Stimulated activated CD8-positive, alpha-beta memory T cell treated with anti-CD3 and anti-CD28 coated beads, Interleukin-7, amount 100 ng/mL, for 4 hours (primary cell): Measurements from ENCODE around the gene SERF1A.
"Not testable (repeated sequence)": the region's sequence is repeated elsewhere in the genome, so short reads cannot be mapped to it uniquely, and the experiment has no call there.

Experiments used
- DNase-seq, 2 donors: peaks; one replicate each; pipeline ENCODE4 v3.0.0-alpha.2; 2020; ENCODE audit warnings: low read depth in 2 of 2

Gene SERF1A

DNA sequence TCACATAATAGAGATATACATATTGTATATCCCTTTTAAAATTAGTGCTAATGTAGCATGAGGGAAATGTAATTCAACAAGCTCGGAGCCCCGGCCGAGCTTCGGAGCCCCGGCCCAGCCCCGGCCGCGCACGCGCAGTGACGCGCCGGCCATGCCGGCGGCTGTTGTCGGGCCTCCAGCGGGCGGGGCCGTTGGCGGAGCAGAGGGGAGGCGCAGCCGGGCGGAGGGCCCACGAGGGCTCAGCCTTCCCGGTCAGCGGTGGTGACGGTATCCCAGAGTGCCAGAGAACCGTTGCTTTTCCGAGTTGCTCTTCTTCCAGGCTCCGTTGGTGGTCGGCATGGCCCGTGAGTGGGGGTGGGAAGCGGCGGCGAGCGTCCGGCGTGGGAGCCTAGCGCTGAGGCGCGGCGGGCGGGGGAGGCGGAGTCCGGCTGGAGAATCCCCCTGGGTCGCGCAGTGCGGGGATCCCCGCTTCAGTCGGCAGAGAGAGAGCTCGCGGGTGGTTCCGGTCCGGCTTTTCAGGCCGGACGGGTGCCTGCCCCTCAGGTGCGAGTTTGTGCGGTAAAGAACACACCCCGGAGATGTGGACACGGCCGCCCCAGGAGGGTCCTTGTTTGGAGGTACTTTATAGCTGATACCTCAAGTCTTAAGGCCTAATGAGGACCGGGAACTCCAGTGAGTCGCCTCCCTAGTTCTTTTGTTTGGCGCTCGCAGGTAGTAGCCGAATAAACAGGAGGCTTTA, at the start of gene SERF1A:
Gene SERF1A (plus strand): TSS at position 137 of the 739 bp plus-strand sequence. CDS start 201 bp downstream, at position 338.
- DNase-seq: not testable (repeated sequence)

- DNase-seq: not testable (repeated sequence)
Measured at GRCh38 chr5:70866778-70867177, 33.7 kb upstream of the SERF1A start.

DNA sequence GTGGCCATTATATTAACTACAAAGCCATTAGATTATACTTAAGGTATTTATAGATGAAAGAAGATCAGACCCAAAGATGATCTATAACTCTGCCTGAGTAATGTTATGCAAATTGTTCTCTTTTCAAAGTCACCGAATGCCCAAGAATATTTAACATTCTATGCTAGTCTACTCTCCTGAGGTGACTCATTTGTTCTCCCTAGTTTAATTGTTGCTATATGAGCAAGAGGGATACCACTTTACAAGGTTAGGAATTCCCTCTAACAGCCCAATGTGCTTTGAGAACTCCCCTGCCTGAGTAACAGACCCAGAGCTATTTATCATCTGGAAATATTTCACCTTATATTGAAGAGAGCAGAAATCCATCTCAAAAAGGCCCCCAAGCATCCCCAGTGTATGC, 29.8 kb upstream of the SERF1A start:
- not testable (repeated sequence) for DNase-seq

GRCh38 chr5:70896076-70896475, 4.4 kb upstream of the SERF1A start:
- DNase-seq: not testable (repeated sequence)

DNA sequence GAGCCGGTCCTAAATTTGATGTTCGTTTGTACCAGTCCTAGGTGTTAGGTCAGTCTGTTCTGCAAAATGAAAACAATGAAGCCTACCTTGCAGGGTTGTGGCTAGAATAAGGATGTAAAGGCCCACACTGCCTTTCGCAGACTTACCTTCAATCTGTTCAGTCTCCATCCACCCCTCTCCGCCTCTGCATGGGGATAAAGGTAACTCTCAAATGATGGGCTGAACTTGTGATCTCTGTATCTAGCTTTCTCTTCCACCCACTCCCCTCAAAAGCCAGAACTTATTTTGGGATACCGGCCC, 753 bp downstream of the SERF1A start:
- not testable (repeated sequence) for DNase-seq

GRCh38 chr5:70906624-70907023, 6.2 kb downstream of the SERF1A start:
- not testable (repeated sequence) for DNase-seq

DNA sequence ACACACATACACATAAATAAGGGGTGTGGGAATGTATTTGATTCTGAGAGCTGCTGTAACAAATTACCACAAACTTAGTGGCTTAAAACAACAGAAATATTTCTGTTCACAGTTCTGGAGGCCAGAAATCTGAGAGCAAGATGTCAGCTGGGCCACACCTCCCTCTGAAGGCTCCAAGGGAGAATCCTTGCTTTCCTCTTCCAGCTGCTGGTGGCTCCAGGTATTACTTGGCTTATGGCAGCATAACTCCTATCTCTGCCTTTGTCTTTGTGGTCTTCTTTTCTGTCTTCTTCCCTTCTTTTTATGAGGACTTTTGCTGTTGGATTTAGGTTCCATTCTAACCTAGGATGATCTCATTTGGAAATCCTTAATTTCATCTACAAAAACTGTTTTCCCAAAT, 16.4 kb downstream of the SERF1A start:
- not testable (repeated sequence) for DNase-seq

DNA sequence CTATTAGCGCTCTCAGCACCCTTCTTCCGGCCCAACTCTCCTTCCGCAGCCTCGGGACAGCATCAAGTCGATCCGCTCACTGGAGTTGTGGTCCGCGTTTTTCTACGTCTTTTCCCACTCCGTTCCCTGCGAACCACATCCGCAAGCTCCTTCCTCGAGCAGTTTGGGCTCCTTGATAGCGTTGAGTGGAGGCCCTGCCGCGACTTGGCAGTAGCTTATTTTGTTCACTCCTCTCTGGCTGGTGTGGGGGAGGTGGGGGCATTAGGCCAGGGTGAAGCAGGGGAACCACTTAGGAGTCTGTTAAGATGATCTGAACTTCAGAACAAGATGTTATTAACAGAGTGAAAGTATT, 24.7 kb downstream of the SERF1A start:
- not testable (repeated sequence) for DNase-seq

DNA sequence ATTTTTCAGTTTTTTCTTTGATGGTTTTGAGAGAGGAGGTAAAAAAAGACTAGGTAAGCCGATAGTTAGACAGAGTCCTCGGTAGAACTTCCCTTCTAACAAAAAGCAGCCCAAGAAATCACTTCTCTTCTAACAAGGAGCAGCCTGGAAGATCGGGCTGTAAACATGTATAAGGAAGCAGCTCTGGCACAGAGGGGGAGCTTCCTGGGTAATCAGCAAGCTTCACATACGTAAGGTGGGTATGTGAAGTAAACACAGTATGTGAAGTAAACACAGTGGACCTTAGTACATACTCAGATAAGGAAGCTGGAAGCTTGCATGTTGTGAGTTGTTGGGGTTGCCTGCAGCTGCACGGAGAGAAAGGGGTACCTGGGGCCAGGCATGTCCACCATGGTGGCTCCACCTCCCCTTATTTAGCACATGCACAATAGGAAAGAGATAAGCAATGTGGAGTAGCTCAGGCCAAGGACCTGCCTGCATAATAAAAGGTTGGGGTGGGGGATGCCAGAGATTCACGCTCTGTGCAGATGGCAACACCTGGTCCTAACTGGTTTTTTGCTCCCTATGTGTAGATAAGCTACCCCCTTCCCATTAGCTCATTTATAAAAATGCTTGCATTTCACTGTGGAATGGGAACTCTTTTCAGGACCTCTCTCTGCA, 31.4 kb downstream of the SERF1A start:
- DNase-seq: not testable (repeated sequence)

DNA sequence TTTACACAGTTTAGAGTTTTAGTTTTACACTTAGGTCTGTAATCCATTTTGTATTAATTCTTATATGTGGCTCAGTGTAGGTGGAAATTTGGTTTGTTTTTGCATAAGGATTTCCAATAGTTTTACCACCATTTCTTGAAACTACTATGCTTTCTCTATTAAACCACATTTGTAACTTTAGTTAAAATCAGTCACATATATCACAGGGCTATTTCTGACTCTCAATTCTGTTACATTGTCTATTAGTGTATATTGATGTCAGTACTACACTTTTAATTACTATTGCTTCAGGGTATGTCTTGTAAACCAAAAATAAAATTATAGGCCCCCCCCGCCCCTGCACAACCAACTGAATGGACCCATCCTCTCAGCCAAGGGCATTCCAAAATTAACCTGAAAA, 32.1 kb downstream of the SERF1A start:
- not testable (repeated sequence) for DNase-seq

- not testable (repeated sequence) for DNase-seq
Measured at GRCh38 chr5:70953068-70953467, 52.6 kb downstream of the SERF1A start.
